PC-3 (cell line): ENCODE measurements around the gene GCAT. TPM values are rescaled to one million over a fixed set of nuclear protein-coding genes. Genes with fewer than 3 reads are reported as not detected.

ENCODE experiments used
- ATAC-seq: fragments of 200-7000 bp; cut with Tn5 transposase; 2 replicates; pipeline ENCODE4 v1.9.1; 2020; ENCODE audit warnings: mild to moderate bottlenecking, moderate library complexity
- BruUV-seq: library from RNA; stranded (reverse); fragments of 400-500 nt; replicated peaks from 2 replicates; lab custom pipeline; 2021; lab: Mats Ljungman, UMichigan
- CTCF ChIA-PET: fragments of 300-600 bp; sonication (Branson Sonifier 250); formaldehyde crosslinking; loops from one replicate; lab custom pipeline; 2022; ENCODE audit warnings: antibody characterized with exemption; lab: Charles Lee
- POLR2A ChIA-PET: fragments of 300-600 bp; sonication (Branson Sonifier 250); formaldehyde crosslinking; loops from one replicate; lab custom pipeline; 2022; ENCODE audit warnings: antibody characterized with exemption; ENCODE audit not compliant: unreplicated experiment; lab: Charles Lee
- DNase-seq: peaks from one replicate; pipeline ENCODE4 v3.0.0-alpha.2; 2015
- H2AFZ ChIP-seq: fragments of 300-600 bp; sonication (generic); 2 replicates; pipeline ENCODE4 v1.6.0; 2016; ENCODE audit warnings: antibody characterized with exemption, low read length
- H3F3A ChIP-seq: fragments of 300-600 bp; sonication (generic); one replicate; pipeline ENCODE4 v1.6.0; 2017; ENCODE audit warnings: antibody characterized with exemption, low read length, control low read depth, mild to moderate bottlenecking; ENCODE audit not compliant: unreplicated experiment
- H3K27ac ChIP-seq: fragments of 300-600 bp; sonication (generic); 2 replicates; pipeline ENCODE4 v1.5.1; 2016; ENCODE audit warnings: mild to moderate bottlenecking, low read length
- H3K27me3 ChIP-seq: fragments of 300-600 bp; sonication (generic); 2 replicates; pipeline ENCODE4 v1.6.1; 2016; ENCODE audit warnings: low read length, mixed read lengths
- H3K36me3 ChIP-seq: fragments of 300-600 bp; sonication (generic); 2 replicates; pipeline ENCODE4 v1.6.1; 2016; ENCODE audit warnings: low read depth, mixed run types, low read length, mixed read lengths
- H3K4me1 ChIP-seq: fragments of 300-600 bp; sonication (generic); 2 replicates; pipeline ENCODE4 v1.5.1; 2016; ENCODE audit warnings: low read length; ENCODE audit not compliant: insufficient read depth
- H3K4me2 ChIP-seq: fragments of 300-600 bp; sonication (generic); 2 replicates; pipeline ENCODE4 v1.6.0; 2016; ENCODE audit warnings: low read length
- H3K4me3 ChIP-seq: fragments of 300-600 bp; sonication (generic); 2 replicates; pipeline ENCODE4 v1.5.1; 2016; ENCODE audit warnings: mild to moderate bottlenecking, low read length, mixed read lengths
- H3K79me2 ChIP-seq: fragments of 300-600 bp; sonication (generic); 2 replicates; pipeline ENCODE4 v1.6.1; 2017; ENCODE audit warnings: low read length, mixed read lengths
- H3K9ac ChIP-seq: fragments of 300-600 bp; sonication (generic); 2 replicates; pipeline ENCODE4 v1.6.0; 2016; ENCODE audit warnings: mild to moderate bottlenecking, low read length
- H3K9me2 ChIP-seq: fragments of 300-600 bp; sonication (generic); replicated peaks from 2 replicates; pipeline ENCODE4 v1.6.1; 2016; ENCODE audit warnings: mixed run types, low read length, mixed read lengths
- H3K9me3 ChIP-seq: fragments of 300-600 bp; sonication (generic); 2 replicates; pipeline ENCODE4 v1.6.1; 2016; ENCODE audit warnings: low read length, mixed read lengths
- H4K20me1 ChIP-seq: fragments of 300-600 bp; sonication (generic); 2 replicates; pipeline ENCODE4 v1.6.1; 2016; ENCODE audit warnings: low read length, mixed read lengths
- CTCF ChIP-seq: fragments of 300-600 bp; sonication (generic); conservative IDR thresholded peaks from 2 replicates; pipeline ENCODE4 v1.5.1; 2017; ENCODE audit warnings: antibody characterized with exemption, low read depth, mild to moderate bottlenecking, low read length
- EZH2 ChIP-seq: fragments of 300-600 bp; sonication (generic); IDR thresholded peaks from one replicate; pipeline ENCODE4 v1.6.1; 2017; ENCODE audit warnings: antibody characterized with exemption, mild to moderate bottlenecking, low read length; ENCODE audit not compliant: unreplicated experiment
- EZH2phosphoT487 ChIP-seq: fragments of 300-600 bp; sonication (generic); IDR thresholded peaks from 2 replicates; pipeline ENCODE4 v1.6.1; 2018; ENCODE audit warnings: mild to moderate bottlenecking, antibody characterized with exemption, low read length, borderline replicate concordance
- intact Hi-C: fragments of 100-400 bp; cut with micrococcal nuclease; formaldehyde crosslinking; loops from 2 replicates; pipeline ENCODE4 v1.9.0; 2023
- total RNA-seq: library from RNA; depleted of rRNA; stranded (reverse); fragments of >200 nt; gene quantifications from 2 replicates; pipeline ENCODE4 v1.2.3, GENCODE V29; 2014

The GCAT gene
- total RNA-seq, 1 experiment from 2014 or later = 26.0 TPM

- Histone ChIP-seq H3K9ac (no peak overlapping the region), H3K4me2 (no peak overlapping the region), H3K9me2 (no peaks in the 10 kb centered on the region), H3K79me2 (no peaks in the 10 kb centered on the region), H2AFZ (no peak overlapping the region), H3K27ac (no peak overlapping the region), H3K36me3 (no peaks in the 10 kb centered on the region; the same call in 1 of the 2 replicates), H4K20me1 (no peaks in the 10 kb centered on the region), H3K9me3 (no peaks in the 10 kb centered on the region), H3K27me3 (no peaks in the 10 kb centered on the region), H3F3A (no peaks in the 10 kb centered on the region), H3K4me1 (no peaks in the 10 kb centered on the region), H3K4me3 (no peak overlapping the region)
- intact Hi-C loops = no loop called here
- ChIA-PET CTCF (no interaction called here), POLR2A (no interaction called here)
- DNase-seq (no peak), ATAC-seq (no peak)
- TF ChIP-seq EZH2phosphoT487 = no peak
- TF ChIP-seq EZH2 = no peak
- no peak for TF ChIP-seq CTCF
- BruUV-seq = no TSS peak
Observed at GRCh38 chr22:37832022-37832857, 24.5 kb downstream of the GCAT start.

GRCh38 chr22:37842015-37842793 is 34.5 kb downstream of the GCAT start:
- intact Hi-C loops = no loop called here
- no TSS peak for BruUV-seq
- Histone ChIP-seq H3K4me2 (peak overlapping the region; percentile 90), H3K4me1 (peaks cover 4% of the 10 kb centered on the region; the same call in 1 of the 2 replicates), H3K36me3 (no peaks in the 10 kb centered on the region), H3K27me3 (no peaks in the 10 kb centered on the region), H3F3A (no peaks in the 10 kb centered on the region), H3K9me2 (no peaks in the 10 kb centered on the region), H3K4me3 (peak overlapping the region; percentile 88), H4K20me1 (no peaks in the 10 kb centered on the region), H3K27ac (no peak overlapping the region), H3K79me2 (peaks cover 26% of the 10 kb centered on the region), H3K9me3 (no peaks in the 10 kb centered on the region), H3K9ac (no peak overlapping the region), H2AFZ (no peak overlapping the region)
- TF ChIP-seq EZH2 (no peak), CTCF (no peak), EZH2phosphoT487 (no peak)
- no peak for DNase-seq
- no peak for ATAC-seq
- ChIA-PET POLR2A (no interaction called here), CTCF (no interaction called here)
